Stimulated activated naive CD4-positive, alpha-beta T cell (primary cell): ENCODE data around the gene TRIM41.
"Not testable (repeated sequence)": the region's sequence is repeated elsewhere in the genome, so short reads cannot be mapped to it uniquely, and the experiment has no call there.

ENCODE experiments used
- DNase-seq, 6 experiments: peaks; one replicate each; lab custom pipeline; 2025; lab: John Stamatoyannopoulos, UW

Gene TRIM41

DNA sequence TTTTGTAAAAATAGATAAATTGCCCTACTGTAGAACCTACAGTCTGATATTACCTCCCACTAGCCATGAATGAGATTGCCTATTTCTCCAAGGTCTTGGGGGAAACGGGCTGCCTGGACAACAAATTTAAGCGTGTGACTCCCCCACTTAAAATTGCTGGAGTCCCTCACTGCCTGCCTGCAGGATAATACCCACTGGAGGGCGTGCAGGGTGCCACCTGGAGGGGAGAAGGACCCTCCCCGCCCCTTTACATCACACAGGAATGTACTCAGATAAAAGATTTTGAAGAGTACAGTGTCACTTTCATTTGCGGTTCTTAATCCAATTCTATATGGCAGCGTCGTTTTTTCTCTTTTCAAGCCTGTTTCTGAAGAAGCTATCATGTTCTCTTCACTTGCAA lies 11.9 kb upstream of the TRIM41 start:
- DNase-seq = no peak

DNA sequence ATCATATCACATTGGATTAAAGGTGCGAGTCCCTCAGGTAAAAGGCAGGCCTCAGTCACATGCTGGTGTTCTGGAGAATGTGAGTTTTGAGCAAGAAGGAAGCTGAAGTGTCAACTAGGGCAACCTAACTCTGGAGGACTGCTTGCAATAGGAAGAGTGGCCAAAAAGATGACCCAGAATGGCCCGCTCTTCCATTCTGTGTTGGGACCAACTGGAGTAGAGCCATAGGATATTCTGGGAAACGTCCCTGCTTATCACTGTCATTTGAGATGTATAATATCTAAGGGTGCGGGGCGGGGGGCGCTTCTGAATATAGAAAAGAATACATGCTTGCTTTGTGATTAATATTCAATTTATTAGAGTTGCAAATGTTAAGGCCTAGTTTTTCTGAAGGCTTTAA lies 11.0 kb upstream of the TRIM41 start:
- DNase-seq = no peak

DNA sequence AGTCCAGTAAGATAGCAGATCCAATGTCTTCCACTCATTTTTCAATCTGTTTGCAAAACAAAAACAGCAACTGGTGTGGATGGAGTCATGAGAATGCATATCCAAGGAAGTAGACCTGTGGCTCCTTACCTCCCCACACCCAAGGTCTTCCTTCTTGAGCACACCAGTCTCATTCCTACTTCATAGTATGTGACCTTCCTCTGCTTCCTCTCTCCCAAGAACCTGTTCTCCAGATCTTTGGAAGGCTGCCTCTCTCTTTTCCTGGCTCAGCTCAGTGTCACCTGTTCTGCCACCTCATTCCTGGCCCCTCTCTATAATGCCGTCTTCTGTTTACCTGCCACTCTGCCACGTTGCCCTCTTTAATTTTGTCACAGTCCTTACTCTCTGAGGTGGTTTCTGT lies 10.1 kb upstream of the TRIM41 start:
- no peak for DNase-seq

DNA sequence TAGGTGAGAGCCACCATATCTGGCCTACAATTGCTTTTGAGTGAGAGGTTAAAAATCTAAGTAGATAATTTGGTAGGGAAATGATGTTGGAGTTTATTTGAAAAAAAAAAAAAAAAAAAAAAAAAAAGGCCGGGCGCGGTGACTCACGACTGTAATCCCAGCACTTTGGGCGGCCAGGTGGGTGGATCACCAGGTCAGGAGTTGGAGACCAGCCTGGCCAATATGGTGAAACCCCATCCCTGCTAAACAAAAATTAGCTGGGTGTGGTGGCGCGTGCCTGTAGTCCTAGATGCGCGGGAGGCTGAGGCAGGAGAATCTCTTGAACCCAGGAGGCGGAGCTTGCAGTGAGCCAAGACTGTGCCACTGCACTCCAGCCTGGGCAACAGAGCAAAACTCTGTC lies 8.8 kb upstream of the TRIM41 start:
- not testable (repeated sequence) for DNase-seq

- no peak for DNase-seq
Observed at GRCh38 chr5:181215997-181216989, 6.8 kb upstream of the TRIM41 start.

DNA sequence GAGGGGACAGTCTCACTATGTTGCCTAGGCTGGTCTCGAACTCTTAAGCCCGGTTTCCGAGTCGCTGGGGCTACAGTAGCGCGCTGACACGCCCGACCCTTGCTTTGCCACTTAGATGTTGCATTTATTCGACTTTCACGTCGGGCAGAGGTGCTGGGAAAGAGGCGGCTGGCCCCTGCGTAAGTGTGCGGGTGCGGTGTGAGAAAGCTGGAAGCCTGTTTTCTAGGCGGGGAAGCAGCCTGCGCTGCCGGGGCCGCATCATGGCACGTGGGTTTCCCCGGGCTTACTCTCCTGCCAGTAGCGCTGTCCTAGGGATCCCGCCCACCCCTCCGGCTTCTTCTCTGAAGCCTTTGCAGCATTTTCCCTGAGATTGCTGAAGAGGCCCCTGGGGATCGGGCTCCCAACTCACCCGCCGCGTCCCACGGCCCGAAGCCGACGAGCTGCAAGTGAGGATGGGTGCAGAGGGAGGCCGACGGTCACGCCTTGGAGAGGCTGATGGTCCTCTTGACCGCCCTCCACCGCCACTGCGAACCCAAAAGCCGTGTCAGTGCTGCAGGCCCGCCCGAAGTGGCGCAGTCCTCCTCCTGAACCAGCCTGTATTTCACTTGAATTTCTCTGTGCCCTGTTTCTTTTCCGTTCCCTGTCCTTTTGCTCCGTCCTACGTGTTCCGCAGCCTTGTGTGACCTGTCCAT lies 5.8 kb upstream of the TRIM41 start:
- no peak for DNase-seq

- no peak for DNase-seq
Observed at GRCh38 chr5:181217803-181218062, 5.3 kb upstream of the TRIM41 start.

DNA sequence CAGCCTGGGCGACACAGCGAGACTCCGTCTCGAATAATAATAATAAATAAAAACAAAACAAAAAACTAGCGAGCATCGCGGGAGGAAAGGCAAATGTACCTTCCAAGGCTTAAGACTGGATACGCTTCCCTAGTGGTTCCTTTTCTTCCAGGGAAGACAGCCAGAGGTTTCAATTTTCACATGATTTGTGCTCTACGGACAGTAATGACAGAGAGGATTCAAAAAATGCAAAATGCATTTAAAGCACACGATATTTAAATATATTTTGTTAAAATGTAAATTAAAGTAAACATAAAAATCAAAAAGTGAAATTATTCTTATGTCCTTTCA lies 4.3 kb upstream of the TRIM41 start:
- no peak for DNase-seq

DNA sequence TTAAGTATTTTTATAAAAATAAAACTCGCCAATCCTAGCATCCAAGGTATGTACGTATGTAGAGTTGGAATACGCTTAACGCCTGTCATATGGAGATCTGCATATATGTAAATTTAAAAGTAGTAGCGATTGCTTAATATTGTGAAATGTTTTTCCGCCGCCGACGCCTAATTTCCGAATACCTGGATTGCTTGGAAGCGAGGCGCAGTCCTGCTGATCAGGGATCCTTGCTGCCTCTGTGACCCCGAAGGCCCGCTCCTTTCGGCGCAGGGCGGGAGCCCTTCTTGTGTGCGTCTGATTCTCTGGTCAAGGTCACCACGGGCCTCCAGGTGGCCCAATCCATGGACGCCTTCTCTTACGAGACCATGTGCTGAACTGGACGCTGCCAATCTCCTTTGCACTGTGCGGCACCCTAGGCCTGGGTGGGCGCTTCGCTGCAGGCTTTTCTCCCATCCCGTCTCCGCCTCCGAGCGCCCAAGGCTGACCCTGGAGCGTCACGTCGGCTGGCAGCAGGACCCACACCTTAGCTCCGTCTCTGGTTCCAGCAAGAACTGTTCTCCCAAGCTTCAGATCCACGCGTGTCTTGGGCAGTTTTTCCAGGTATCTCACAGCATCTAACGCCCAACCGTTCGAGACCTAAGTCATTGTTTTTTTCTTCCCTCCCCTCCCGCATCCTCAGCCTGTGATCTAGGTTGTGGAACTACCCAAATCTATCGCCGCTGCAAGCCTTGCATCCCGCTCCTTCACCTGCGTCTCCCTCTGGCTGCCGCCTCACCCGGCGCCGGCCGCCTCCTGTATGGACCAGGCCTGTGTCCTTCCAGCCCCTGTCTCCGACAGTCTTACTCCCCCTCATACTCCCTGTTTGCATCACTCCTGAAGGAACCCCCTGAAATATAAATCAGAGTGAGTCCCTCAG lies 3.6 kb upstream of the TRIM41 start:
- no peak for DNase-seq

DNA sequence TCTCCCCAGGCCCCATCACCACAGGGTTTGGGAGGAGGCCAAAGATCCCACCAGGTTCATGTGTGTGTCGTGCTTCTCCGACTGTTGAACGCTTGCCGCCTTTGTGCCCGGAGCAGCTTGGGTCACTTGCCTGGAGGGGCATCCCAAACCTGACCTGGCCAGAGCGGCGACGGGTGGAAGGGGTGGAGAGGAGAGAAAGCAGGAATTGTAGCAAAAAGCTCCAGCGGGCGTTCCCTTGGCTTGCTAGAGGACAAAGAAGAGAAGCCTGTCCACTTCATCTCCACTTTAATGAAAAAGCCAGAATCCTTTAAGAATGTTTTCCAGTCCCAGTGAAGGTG lies 2.9 kb upstream of the TRIM41 start:
- DNase-seq = no peak

- no peak for DNase-seq
Observed at GRCh38 chr5:181221105-181221791, 1.8 kb upstream of the TRIM41 start.

- no peak for DNase-seq
Observed at GRCh38 chr5:181221792-181222629, 1.1 kb upstream of the TRIM41 start.

DNA sequence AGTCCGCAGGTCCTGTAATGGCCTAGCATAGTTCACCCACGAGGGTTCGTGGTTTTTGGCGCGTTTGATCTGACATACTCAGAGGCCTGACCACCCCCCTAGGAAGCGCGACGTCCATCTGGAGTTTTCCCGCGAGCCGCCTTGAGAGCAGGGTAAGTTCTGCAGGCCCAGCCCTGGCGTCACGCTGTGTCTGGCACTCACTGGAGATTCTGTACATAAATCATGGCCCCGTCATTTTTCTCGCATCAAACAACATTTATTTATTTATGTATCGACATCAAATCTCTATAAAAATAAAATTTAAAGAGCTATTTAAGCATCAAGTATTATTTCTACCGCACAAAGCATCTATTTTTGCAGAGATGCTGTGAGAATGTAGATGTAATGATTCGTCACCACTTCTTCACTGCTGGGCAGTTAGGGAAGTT lies 437 bp upstream of the TRIM41 start:
- no peak for DNase-seq

- DNase-seq = no peak
Observed at GRCh38 chr5:181223729-181224389, 778 bp downstream of the TRIM41 start.

- DNase-seq = no peak
Observed at GRCh38 chr5:181224390-181225229, 1.5 kb downstream of the TRIM41 start.

DNA sequence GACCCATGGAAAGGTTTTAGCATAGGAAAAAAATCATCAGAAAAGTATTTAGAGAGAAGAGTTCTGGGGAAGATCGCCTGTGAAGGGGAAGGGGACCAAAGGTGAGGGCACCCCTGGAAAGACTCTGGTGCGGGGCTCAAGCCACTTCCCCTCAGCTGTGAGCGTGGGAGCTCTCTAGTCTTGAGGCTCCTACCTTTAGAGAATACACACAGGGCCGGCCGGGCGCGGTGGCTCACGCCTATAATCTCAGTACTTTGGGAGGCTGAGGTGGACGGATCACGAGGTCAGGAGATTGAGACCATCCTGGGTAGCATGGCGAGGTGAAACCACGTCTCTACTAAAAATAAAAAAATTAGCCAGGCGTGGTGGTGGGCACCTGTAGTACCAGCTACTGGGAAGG lies 6.9 kb downstream of the TRIM41 start:
- DNase-seq = no peak

DNA sequence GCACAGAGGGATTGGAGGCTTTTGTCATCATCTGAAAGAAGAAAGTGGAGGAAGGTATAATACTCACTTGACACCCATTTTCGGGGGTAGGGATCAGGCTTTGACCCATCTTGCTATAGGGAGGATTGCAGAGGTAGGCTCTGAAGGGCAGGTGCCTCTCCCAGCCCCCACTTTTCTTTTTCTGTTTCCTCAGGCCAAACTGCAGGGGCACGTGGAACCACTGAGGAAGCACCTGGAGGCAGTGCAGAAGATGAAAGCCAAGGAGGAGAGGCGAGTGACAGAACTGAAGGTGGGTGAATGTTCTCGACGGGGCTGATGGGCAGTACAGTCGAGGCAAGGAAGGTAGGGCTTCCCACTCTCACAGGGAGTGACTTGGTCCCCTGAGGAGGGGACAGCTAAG lies 7.5 kb downstream of the TRIM41 start:
- no peak for DNase-seq

DNA sequence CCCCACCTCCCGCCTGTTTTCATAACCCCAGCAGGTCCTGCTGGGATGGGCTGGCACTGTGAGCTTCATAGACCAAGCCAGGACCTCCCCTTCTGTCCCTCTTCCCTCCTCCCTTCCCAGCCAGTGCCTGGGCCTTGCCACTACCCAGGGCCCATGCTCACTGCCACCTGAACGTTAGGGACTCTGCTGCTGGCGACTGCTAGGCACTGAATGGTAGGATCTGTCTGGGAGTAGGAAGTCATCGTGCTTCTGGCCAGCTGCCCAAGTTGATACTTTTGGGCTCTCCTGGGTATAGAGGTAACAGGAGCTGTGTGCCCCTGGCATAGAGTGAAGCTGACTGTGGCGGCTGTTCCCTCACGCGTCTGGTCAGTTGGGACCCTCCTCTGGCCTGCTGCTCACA lies 8.4 kb downstream of the TRIM41 start:
- no peak for DNase-seq

GRCh38 chr5:181232593-181232992 lies 9.5 kb downstream of the TRIM41 start:
- no peak for DNase-seq
